ENCODE measurements around the gene KRT26. TPM values are rescaled to one million over a fixed set of nuclear protein-coding genes. Genes with fewer than 3 reads are reported as not detected.
"Not testable (repeated sequence)": the region's sequence is repeated elsewhere in the genome, so short reads cannot be mapped to it uniquely, and the experiment has no call there.

KRT26 gene
- total RNA-seq: not detected

GRCh38 chr17:40772101-40772500 is at the start of gene KRT26:
TSS of gene KRT26 (minus strand) at chr17:40772201. CDS start at chr17:40772113, 88 bp downstream.
- no peak for DNase-seq (ENCODE audit: low spot score)

GRCh38 chr17:40821536-40821935 is 49.5 kb upstream of the KRT26 start:
- DNase-seq (ENCODE audit: low spot score): no peak

- no peak for DNase-seq (ENCODE audit: low spot score)
Measured at GRCh38 chr17:40820228-40820838, 48.3 kb upstream of the KRT26 start.

GRCh38 chr17:40819528-40820125 is 47.6 kb upstream of the KRT26 start:
- DNase-seq (ENCODE audit: low spot score): no peak

GRCh38 chr17:40818733-40819527 is 46.9 kb upstream of the KRT26 start:
- peak; percentile 89 for DNase-seq (ENCODE audit: low spot score)

- no peak for DNase-seq (ENCODE audit: low spot score)
Measured at GRCh38 chr17:40818343-40818732, 46.3 kb upstream of the KRT26 start.

GRCh38 chr17:40817103-40817682 is 45.2 kb upstream of the KRT26 start:
- DNase-seq (ENCODE audit: low spot score): no peak

- DNase-seq (ENCODE audit: low spot score): no peak
Measured at GRCh38 chr17:40816569-40816968, 44.6 kb upstream of the KRT26 start.

- no peak for DNase-seq (ENCODE audit: low spot score)
Measured at GRCh38 chr17:40815381-40815780, 43.4 kb upstream of the KRT26 start.

GRCh38 chr17:40814657-40815056 is 42.7 kb upstream of the KRT26 start:
- DNase-seq (ENCODE audit: low spot score): not testable (repeated sequence)

- DNase-seq (ENCODE audit: low spot score): no peak
Measured at GRCh38 chr17:40813804-40814203, 41.8 kb upstream of the KRT26 start.

- no peak for DNase-seq (ENCODE audit: low spot score)
Measured at GRCh38 chr17:40812639-40813038, 40.6 kb upstream of the KRT26 start.

GRCh38 chr17:40810494-40810893 is 38.5 kb upstream of the KRT26 start:
- no peak for DNase-seq (ENCODE audit: low spot score)

- DNase-seq (ENCODE audit: low spot score): no peak
Measured at GRCh38 chr17:40809721-40810421, 37.9 kb upstream of the KRT26 start.

- no peak for DNase-seq (ENCODE audit: low spot score)
Measured at GRCh38 chr17:40806131-40806530, 34.1 kb upstream of the KRT26 start.

- peak; percentile 87 for DNase-seq (ENCODE audit: low spot score)
Measured at GRCh38 chr17:40803617-40804082, 31.6 kb upstream of the KRT26 start.

- no peak for DNase-seq (ENCODE audit: low spot score)
Measured at GRCh38 chr17:40801157-40801556, 29.2 kb upstream of the KRT26 start.

GRCh38 chr17:40800381-40800780 is 28.4 kb upstream of the KRT26 start:
- DNase-seq (ENCODE audit: low spot score): no peak

GRCh38 chr17:40799859-40800258 is 27.9 kb upstream of the KRT26 start, which contains the start of gene KRT28:
TSS of gene KRT28 (minus strand) at chr17:40799959. CDS start at chr17:40799893, 66 bp downstream.
- no peak for DNase-seq (ENCODE audit: low spot score)

GRCh38 chr17:40796846-40797245 is 24.8 kb upstream of the KRT26 start:
- DNase-seq (ENCODE audit: low spot score): no peak

GRCh38 chr17:40795019-40795667 is 23.1 kb upstream of the KRT26 start:
- DNase-seq (ENCODE audit: low spot score): no peak
